ENCODE measurements around the gene TBC1D22A.

The TBC1D22A gene

DNA sequence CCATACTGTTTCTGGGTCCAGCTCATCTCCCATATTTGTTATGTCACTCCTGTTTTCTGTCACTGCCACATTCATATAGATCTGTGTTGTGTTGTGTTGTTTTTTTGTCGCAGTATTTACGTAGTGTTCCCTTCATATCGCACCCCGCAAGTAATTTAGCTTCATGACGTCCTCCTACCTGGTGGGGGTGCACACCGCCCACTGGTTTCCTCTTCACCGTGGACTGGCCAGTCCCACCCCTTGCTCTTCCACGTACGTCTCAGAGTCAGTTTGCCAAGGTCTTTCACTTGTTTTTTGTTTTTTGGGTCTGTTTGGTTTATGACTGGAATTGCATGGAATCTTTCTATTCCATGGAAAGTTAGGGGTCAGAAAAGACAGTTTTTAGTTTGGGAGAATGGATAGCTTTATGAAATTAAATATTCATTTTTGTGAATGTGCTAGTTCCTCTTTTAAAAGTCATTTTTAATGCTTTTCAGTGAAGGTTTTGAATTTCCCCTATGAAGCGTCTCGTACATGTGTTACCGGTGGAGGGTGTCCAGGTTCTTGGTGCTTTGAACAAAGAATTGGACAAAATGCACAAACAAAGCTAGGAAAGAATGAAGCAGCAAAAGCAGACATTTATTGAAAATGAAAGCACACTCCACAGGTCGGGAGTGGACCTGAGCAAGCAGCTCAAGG is 134.3 kb downstream of the TBC1D22A start:
- no peak overlapping the region for H3K4me2 ChIP-seq (ENCODE audit: low read length)
- no peak overlapping the region for H2AFZ ChIP-seq (ENCODE audit: low read depth, low read length)
- no peaks in the 10 kb centered on the region for H3K9me3 ChIP-seq (ENCODE audit: insufficient read depth, low read length)
- peaks cover 77% of the 10 kb centered on the region for H3K36me3 ChIP-seq (replicated peaks; ENCODE audit: low read depth, low read length)
- no peak for TF ChIP-seq EZH2phosphoT487 (IDR thresholded peaks at IDR 0.05; ENCODE audit: low read depth)
- TF ChIP-seq, protein P1, sequence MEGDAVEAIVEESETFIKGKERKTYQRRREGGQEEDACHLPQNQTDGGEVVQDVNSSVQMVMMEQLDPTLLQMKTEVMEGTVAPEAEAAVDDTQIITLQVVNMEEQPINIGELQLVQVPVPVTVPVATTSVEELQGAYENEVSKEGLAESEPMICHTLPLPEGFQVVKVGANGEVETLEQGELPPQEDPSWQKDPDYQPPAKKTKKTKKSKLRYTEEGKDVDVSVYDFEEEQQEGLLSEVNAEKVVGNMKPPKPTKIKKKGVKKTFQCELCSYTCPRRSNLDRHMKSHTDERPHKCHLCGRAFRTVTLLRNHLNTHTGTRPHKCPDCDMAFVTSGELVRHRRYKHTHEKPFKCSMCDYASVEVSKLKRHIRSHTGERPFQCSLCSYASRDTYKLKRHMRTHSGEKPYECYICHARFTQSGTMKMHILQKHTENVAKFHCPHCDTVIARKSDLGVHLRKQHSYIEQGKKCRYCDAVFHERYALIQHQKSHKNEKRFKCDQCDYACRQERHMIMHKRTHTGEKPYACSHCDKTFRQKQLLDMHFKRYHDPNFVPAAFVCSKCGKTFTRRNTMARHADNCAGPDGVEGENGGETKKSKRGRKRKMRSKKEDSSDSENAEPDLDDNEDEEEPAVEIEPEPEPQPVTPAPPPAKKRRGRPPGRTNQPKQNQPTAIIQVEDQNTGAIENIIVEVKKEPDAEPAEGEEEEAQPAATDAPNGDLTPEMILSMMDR (IDR thresholded peaks at IDR 0.05; ENCODE audit: low read depth, low read length): no peak
- H3K27ac ChIP-seq (ENCODE audit: low read length): no peak overlapping the region
- peaks cover 6% of the 10 kb centered on the region; the same call in 1 of the 2 replicates for H3K4me1 ChIP-seq (ENCODE audit: low read length)
- peaks cover 34% of the 10 kb centered on the region for H3K79me2 ChIP-seq (ENCODE audit: low read length)
- no peaks in the 10 kb centered on the region for H3K27me3 ChIP-seq (ENCODE audit: low read depth, low read length)
- no peak overlapping the region for H3K9ac ChIP-seq (ENCODE audit: low read length)
- H3K4me3 ChIP-seq (ENCODE audit: low read length): no peak overlapping the region
- H4K20me1 ChIP-seq (ENCODE audit: insufficient read depth, low read length): peaks cover 92% of the 10 kb centered on the region

- H3K9me3 ChIP-seq (ENCODE audit: insufficient read depth, low read length): no peaks in the 10 kb centered on the region
- H3K36me3 ChIP-seq (replicated peaks; ENCODE audit: low read depth, low read length): peaks cover 80% of the 10 kb centered on the region
- no peaks in the 10 kb centered on the region for H3K27me3 ChIP-seq (ENCODE audit: low read depth, low read length)
- peaks cover 38% of the 10 kb centered on the region for H3K79me2 ChIP-seq (ENCODE audit: low read length)
- no peak overlapping the region for H2AFZ ChIP-seq (ENCODE audit: low read depth, low read length)
- peaks cover 96% of the 10 kb centered on the region for H4K20me1 ChIP-seq (ENCODE audit: insufficient read depth, low read length)
- no peak overlapping the region for H3K27ac ChIP-seq (ENCODE audit: low read length)
- TF ChIP-seq, protein P1 (IDR thresholded peaks at IDR 0.05; ENCODE audit: low read depth, low read length): no peak
- TF ChIP-seq EZH2phosphoT487 (IDR thresholded peaks at IDR 0.05; ENCODE audit: low read depth): no peak
- H3K4me1 ChIP-seq (ENCODE audit: low read length): peaks cover 6% of the 10 kb centered on the region; the same call in 1 of the 2 replicates
- no peak overlapping the region for H3K4me2 ChIP-seq (ENCODE audit: low read length)
- H3K4me3 ChIP-seq (ENCODE audit: low read length): no peak overlapping the region
- no peak overlapping the region for H3K9ac ChIP-seq (ENCODE audit: low read length)
These were observed 134.8 kb downstream of the TBC1D22A start for GRCh38 chr22:46897246-46897623.

DNA sequence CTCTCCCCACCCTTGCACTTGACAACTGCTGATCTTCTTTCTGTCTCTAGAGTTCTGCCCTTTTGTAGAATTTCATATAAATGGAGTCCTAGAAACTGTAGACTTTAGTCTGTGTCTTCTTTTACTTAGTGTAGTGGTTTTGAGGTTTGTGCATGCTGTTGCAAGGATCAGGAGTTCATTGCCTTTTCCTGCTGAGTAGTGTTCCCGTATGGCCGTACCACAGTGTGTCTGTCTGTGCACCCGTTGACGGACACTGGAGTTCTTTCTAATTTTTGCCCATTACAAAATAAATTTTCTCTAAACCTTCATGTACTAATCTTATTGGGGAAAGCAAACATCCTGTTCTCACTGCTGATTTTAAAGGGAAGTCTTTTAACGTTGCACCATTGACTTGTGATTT is 138.1 kb downstream of the TBC1D22A start:
- Histone ChIP-seq H3K36me3 (replicated peaks; ENCODE audit: low read depth, low read length) (peaks cover 66% of the 10 kb centered on the region), H3K4me3 (ENCODE audit: low read length) (no peak overlapping the region), H2AFZ (ENCODE audit: low read depth, low read length) (no peak overlapping the region), H3K9me3 (ENCODE audit: insufficient read depth, low read length) (no peaks in the 10 kb centered on the region), H3K27me3 (ENCODE audit: low read depth, low read length) (no peaks in the 10 kb centered on the region), H4K20me1 (ENCODE audit: insufficient read depth, low read length) (peaks cover 91% of the 10 kb centered on the region), H3K4me2 (ENCODE audit: low read length) (no peak overlapping the region), H3K9ac (ENCODE audit: low read length) (no peak overlapping the region), H3K79me2 (ENCODE audit: low read length) (peaks cover 62% of the 10 kb centered on the region), H3K4me1 (ENCODE audit: low read length) (peaks cover 6% of the 10 kb centered on the region; the same call in 1 of the 2 replicates), H3K27ac (ENCODE audit: low read length) (no peak overlapping the region)
- no peak for TF ChIP-seq EZH2phosphoT487 (IDR thresholded peaks at IDR 0.05; ENCODE audit: low read depth)
- TF ChIP-seq, protein P1 (IDR thresholded peaks at IDR 0.05; ENCODE audit: low read depth, low read length): no peak

GRCh38 chr22:46902436-46902835 is 140.0 kb downstream of the TBC1D22A start:
- Histone ChIP-seq H3K9ac (ENCODE audit: low read length) (no peak overlapping the region), H3K4me2 (ENCODE audit: low read length) (no peak overlapping the region), H3K27me3 (ENCODE audit: low read depth, low read length) (no peaks in the 10 kb centered on the region), H4K20me1 (ENCODE audit: insufficient read depth, low read length) (peaks cover 91% of the 10 kb centered on the region), H2AFZ (ENCODE audit: low read depth, low read length) (no peak overlapping the region), H3K27ac (ENCODE audit: low read length) (no peak overlapping the region), H3K4me1 (ENCODE audit: low read length) (no peaks in the 10 kb centered on the region), H3K36me3 (replicated peaks; ENCODE audit: low read depth, low read length) (peaks cover 57% of the 10 kb centered on the region), H3K9me3 (ENCODE audit: insufficient read depth, low read length) (no peaks in the 10 kb centered on the region), H3K79me2 (ENCODE audit: low read length) (peaks cover 68% of the 10 kb centered on the region), H3K4me3 (ENCODE audit: low read length) (no peak overlapping the region)
- no peak for TF ChIP-seq EZH2phosphoT487 (IDR thresholded peaks at IDR 0.05; ENCODE audit: low read depth)

All from OCI-LY3 (cell line).